Panc1 (cell line): ENCODE results near the gene CIC.

Experiments
- CTCF ChIP-seq: fragments of 450-650 bp; IDR thresholded peaks from 2 replicates; pipeline ENCODE4 v1.5.1; 2017; ENCODE audit warnings: mild to moderate bottlenecking
- POLR2AphosphoS5 ChIP-seq: IDR thresholded peaks from 2 replicates; pipeline ENCODE4 v1.6.1; 2012; ENCODE audit warnings: mild to moderate bottlenecking, low read depth, low read length, moderate library complexity

- TF ChIP-seq CTCF (no peak), POLR2AphosphoS5 (no peak)
Observed at GRCh38 chr19:42292042-42292960, 23.2 kb downstream of the CIC start.
